Heart left ventricle (tissue), 13 donors: ENCODE data around the gene SLCO3A1.

ENCODE experiments used
- CTCF ChIP-seq, 12 donors: fragments of 200-600 bp; sonication (generic) in 4 of 12; IDR thresholded peaks; one replicate each; pipeline versions ENCODE4 v1.5.0 to v1.8.0; 2018 to 2022; ENCODE audit warnings: antibody characterized with exemption in 12 of 12, mild to moderate bottlenecking in 5 of 12
- POLR2A ChIP-seq, 2 donors: fragments of 450-650 bp; IDR thresholded peaks; one replicate each; pipeline ENCODE4 v1.6.1; 2017; ENCODE audit warnings: antibody characterized with exemption in 2 of 2, mild to moderate bottlenecking in 2 of 2, moderate library complexity in 2 of 2
- donor health status: ischemic (EF 13 %, LVEDD 7.1; RV severe dilation, severe dysfunction).
- donor health status: DM: no; HTN: yes; CAD: no.
- donor health status: DM: no; HTN: no; CAD: no.
- donor health status: ischemic (EF 25% LVEDD 6.9; RV normal size, moderate dysfunction).
- donor health status: ischemic (EF 25% LVEDD 5.7; RV mildly dilated, moderate dysfunction).
- donor health status: ischemic (EF 35%, LVEDD 5.7; RV mildly dilated, moderate dysfunction).
- donor health status: nonischemic (EF 11% LVEDD 7.7; RV severe dilation, severe dysfunction).
- donor health status: DM: yes; HTN: yes; CAD: no.
- donor health status: PGD.
- donor health status: ischemic (EF 29% LVEDD 5.4; RV normal size, mild dysfunction).
- donor health status: nonischemic (EF 23%, LVEDD 6.1; RV moderate dilation, normal function).

- TF ChIP-seq CTCF (IDR thresholded peaks at IDR 0.05) (no peak), POLR2A (IDR thresholded peaks at IDR 0.05) (no peak)
These were observed 97.3 kb downstream of the SLCO3A1 start for GRCh38 chr15:91950631-91951329.
